ENCODE measurements around the gene GBE1.
"Not testable (repeated sequence)": the region's sequence is repeated elsewhere in the genome, so short reads cannot be mapped to it uniquely, and the experiment has no call there.

The GBE1 gene

DNA sequence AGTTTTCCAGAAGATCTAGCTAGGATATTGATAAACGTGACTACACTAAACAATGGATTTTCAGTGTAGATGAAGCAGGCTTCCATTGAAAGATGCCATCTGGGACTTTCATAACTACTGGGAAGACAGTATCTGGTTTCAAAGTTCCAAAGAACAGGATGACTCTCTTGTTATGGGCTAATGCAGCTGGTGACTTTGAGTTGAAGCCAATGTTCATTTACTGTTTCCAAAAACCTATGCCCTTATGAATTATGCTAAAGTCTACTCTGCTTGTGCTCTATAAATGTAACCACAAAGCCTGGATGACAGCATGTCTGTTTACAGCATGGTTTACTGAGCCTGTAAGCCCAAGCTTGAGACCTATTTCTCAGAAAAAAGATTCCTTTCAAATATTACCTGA lies 245.4 kb downstream of the GBE1 start:
- DNase-seq: no peak

DNA sequence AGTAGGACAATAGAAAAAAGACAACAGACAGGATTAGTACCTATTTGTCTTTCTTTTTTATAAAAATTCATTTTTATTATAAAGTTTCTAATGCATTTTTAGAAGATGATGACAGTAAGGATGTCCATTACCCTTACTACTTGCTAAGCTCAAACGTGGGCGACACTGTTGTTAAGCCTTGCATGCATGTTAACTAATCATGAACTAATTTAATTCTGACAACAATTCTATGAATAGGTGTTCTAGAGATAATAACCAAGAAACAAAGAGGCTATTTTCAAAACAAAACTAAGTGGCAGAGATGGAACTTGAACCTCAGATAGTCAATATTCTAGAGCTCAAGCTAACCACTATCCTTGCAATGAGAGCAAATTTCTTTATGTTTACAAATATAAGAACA lies 247.9 kb downstream of the GBE1 start:
- DNase-seq: no peak

DNA sequence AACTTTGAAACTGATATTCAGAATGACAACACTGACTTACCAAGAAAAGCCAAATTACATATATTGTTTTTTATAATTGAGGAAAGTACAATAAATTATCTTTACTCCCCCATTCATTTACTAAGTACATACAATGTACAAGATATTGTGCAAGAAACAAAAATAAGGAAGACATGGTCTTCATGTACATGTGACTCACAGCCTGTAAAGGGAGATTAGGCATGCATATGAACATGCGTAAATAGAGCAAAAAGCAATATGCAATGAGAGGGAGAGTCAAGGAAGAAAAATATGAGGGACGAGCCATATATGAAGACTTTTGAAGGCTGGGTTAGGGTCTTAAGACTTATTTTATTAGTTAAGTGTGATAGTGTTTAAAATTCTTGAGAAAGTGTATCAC lies 258.4 kb downstream of the GBE1 start:
- no peak for DNase-seq

DNA sequence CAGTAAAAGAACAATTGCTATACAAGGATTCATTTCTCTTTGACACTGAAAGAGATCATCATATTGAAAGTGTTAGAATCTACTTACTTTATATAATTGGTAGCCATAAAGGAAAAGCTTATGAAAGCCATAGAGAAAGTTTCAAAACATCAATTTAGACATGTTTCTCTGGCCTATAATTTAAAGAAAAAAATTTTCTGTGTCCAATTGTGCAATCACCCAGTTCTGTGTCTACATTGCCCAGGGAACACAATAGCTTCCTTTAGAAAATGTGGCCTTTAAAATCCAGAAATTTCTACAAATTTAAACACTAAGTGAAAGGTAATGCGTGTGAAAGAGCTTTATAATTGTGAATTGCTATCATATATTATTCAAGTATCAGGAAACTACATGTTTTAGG lies 259.2 kb downstream of the GBE1 start:
- no peak for DNase-seq

DNA sequence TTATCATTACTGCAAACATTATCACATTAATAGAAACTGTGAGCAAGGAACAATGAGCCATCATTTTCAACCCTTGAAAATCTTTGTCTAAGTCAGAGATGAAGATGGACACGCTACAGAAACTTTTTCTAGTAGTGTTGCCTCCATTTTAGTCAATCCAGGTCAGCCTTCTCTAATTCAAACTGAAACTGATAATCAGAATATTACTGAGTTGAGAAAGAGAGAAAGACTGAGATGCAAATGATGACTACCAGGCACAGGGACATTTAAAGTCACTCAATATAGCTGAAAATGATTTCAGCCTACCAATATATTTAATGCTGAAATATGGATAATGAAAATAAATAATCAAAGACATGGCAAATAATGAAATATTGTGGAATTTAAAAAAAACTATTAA lies 261.4 kb downstream of the GBE1 start:
- no peak for DNase-seq

DNA sequence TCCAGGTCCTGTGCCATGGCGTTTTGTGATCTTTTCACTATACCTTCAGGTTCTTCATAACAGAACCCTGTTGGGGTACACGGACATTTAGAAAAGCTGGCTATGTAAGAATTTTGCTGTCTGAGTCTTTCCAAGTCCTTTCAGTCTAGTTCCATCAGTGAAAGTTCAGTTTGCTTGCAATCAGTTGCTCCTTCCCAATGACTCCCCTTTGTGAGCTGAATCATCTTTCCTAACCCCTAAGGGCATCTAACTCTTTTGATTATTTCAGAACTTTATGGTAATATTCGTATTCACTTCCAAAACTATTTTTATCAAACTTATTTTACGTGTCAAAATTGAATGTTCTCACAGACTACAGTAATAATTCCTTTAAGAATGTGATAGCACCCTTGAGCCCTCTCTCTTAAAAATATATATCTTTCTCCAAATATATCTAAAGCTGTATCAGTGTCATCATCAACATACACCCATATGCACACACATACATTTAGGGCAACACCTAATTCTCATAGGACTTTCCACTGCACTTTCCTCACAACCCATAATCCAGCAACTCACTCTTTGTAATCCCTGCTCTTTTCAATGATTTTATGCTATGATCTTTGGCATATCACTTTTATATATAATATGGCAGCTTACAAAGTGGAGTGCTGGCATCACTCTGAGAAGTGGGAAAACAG lies 263.7 kb downstream of the GBE1 start:
- no peak for DNase-seq

DNA sequence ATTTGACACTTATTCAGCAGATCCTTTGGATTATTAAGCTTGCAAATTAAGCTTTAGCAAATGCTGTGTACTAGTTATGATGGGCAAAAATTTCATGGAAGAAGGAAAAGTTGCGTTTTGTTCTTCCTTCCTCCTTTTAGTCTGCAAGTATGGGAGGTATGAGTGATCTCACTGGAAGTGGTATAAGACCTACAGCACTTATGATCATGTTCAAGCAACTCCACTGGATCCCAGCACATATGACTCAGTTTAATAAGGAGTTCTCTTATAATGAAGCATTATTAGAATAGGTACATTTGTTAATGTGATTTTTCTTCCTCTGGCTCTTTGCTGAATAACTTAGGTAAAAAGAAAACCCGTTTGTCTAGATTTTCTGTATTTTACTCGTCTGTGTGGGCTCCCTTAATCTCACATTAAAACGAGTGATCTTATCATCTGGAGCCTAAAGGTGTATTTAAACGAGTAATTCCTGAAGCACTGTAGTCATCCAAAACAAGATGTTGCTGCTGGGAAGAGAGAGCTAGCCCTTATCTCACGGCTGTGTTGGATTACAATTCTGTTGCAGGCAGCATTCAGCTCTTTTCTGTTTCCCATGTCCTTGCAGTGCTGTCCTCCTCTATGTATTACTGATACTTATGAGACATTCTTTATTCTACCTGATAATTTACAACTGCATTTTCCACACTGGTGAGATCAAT lies 264.9 kb downstream of the GBE1 start:
- no peak for DNase-seq

DNA sequence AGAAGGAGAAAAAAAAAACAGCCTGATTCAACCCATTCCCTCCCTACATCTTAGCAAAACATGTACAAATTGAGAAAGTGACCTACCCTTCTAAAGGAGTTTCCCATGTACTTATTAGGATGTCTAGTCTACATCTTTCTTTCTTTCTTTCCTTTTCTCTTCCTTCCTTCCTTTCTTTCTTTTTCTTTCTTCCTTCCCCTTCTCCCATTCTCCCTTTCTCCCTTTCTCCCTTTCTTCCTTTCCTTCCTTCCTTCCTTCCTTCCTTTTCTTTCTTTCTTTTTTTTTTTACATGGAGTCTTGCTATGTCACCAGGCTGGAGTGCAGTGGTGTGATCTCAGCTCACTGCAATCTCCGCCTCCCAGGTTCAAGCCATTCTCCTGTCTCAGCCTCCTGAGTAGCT lies 269.0 kb downstream of the GBE1 start:
- DNase-seq: not testable (repeated sequence)

DNA sequence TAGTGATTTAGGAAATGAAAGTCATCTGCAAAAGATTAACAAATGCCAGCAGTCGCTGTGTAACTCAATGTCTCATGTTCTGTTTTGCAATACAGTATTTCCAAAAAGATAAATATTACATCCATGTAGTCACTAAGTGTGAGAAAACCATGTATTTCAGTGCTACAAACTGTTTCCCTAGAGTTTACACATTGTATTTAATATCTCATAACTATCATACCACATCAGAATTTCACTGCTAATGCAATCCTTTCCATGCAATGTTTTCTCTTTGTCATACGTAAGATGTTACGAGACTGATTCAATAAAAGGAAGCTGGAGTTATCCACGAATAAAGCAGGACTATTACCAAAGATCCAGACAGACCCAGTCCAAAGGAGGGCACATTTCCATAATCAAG lies 269.4 kb downstream of the GBE1 start:
- no peak for DNase-seq

DNA sequence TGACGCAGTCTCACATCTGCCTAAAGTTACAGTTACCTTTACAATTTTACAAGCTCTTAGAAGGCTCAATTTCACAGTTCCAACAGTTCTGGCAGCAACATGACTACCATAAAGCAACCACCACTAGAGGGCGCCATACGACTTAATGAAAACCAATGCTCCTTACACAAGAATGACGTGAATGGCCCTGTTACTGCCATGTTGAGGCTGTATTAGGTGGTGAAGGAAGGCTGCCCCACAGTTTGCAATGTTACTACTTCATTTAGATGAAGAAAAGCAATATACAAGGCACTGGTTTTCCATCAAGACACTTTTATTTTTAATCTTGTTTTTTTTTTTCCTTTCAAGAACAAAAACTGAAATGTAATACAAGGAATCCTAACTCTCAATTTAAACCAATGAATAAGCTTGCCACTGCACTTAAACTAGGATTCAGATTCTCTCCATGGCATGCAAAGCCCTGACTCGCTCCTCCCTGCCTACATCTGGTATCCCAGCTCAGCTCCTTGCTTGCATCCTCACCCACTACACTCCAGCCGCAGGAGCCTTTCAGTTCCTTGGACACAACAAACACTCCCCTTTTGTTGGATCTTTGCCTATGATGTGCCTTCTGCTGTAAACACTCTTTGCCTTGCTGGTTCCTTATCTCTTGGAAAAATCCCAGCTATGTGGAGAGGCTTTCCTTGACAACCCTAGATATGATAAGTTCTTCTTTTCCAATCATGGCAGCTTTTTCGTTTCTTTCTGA lies 270.7 kb downstream of the GBE1 start:
- DNase-seq: peak; percentile 85

DNA sequence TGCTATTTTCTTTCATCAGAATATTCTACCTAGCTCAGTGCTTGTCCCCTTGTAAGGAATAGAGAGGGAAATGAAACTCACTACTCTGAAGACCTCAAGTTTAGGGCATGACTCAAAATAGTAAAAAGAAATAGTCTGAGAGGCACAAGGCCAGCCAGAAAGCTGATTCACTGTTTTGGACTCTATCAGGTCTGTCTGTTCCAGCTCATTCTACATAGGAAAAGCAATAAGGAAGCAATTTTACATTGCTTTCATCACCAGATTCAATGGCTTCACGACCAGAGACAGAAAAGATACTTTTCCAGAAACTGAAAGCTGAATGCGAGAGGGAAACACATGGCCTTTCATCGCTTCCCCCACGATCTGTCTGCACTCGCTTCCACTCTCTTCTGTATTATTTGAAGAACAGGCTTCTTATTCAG lies 276.0 kb downstream of the GBE1 start:
- DNase-seq: no peak

DNA sequence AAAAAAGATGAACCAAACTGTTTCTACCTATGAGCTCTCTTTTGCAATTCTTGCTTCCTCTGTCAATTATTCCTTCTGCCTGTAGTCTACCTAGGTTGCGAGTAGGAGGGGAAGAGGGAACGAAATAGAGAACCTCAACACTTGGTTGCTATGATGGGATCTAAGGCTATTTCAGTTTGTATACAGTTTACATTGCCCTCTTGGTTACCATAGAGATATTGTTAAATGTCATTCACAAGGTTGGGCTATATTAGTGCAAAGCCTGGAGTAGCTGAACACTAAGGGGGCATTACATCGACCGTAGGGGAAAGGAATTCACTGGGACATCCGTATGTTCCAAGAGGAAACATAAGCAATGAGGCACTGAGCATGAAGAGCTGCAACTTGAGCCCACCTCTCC lies 276.9 kb downstream of the GBE1 start:
- DNase-seq: no peak

DNA sequence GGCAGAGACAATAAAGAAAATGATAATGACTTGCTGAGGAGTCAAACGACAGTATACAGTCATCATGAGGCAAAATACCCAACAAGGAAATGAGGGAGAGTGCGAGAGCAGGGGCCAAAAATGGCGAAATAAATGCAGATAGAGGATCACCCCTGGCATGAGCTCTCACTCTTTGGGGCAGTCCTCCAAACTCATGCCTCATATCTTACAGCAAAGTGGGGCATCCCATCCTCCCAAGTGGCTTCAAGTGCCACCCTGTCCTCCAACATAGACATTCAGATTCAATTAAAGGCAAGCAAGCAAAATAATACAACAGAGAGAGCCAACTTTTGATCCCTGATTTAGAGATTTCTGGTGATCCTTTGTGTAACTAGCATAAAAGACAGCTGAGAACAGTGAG lies 278.4 kb downstream of the GBE1 start:
- no peak for DNase-seq

DNA sequence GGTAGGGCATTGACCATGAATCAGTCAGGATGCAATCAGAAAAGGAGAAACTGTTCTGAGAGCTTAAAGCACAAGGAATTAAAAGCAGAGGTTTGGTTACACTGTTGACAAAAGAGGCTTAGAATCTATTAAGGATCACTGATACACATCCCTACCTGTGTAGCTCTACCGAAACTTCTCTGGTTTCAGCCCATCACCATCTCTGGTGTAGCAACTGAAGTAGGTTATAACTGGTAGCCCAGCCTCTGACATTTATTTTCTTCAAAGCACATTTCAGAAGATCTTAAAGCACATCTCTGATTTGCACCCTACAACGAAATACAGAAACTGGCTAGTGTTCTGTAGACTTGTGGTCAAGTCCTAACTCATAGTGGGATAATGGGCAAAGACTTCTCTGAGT lies 283.7 kb downstream of the GBE1 start:
- DNase-seq: no peak

DNA sequence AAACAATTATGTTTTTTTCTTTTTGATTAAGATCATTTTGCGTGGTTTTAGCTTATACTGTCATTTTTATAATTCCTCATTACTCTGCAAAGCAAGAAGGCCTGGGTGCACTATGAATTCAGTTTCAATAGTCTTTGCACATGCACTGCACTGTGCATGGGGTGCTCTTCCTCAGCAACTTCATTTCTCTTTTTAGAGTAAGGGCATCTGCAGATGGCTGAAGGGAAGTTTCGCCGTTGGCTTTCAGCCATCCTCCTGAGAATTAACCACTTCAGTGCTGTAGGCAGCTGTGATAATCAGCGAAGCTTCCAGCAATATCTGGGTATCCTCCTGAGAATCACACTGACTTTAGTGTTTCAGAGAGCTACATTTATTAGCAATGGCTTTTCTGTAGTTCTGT lies 284.8 kb downstream of the GBE1 start:
- no peak for DNase-seq

DNA sequence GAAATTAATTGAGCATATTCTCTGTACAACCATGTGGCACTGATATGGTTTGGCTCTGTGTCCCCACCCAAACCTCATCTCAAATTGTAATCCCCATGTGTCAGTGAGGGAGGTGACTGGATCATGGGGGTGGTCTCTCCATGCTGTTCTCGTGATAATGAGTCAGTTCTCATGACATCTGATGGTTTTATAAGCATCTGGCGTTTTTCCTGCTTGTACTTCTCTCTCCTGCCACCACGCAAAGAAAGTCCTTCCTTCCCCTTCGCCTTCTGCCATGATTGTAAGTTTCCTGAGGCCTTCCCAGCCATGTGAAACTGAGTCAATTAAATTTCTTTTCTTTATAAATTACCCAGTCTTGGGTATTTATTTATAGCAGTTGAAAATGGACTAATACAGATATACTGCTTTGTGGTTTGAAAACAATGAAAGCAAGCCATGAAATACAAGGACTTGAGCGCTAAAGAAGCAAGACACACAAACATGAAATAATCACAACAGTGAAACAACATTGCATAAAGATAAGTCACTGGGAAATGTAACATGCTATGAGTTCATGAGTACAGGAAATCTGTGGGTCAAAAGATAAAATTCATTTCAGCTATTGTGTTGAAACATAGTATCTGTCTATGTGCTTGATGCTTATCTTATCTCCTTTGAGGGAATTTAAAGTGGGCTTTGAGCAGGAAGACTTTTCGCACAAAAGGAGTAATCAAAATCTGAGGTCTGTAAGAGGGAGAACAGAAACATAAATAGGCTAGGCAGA lies 288.7 kb downstream of the GBE1 start:
- no peak for DNase-seq

DNA sequence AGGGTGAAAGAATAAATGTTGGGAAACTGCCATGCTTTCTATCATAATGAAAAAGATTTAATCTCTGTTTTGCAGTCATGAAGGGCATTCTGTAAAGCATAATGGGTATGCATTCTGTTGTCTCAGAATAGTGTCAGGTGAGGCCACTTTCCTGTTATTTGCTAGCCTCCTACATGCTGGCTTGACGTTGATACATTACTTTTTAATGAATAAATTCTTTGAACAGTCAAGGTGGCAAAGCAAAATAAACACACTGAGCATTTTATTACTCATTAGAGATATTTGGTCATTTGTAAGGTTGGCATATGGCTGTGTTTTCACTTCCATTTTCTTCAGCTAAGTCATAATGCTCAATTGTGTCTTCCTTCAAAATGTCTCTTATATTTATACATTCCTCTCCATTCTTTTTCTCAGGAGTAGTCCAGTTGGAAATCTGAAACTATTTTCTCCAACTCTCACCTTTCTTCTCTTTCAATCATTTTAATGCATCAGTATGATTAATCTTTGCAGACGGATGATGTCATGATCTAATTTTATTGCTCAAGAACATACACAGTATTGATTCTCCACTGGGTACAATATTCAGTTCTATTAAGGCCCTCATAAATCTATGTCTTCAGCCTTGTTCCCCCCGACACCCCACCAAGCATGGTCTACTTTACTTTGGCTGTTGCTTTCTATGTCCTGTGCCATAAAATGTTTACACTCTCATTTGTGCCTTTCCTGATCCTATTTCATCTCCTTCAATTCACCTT lies 290.7 kb downstream of the GBE1 start:
- no peak for DNase-seq

DNA sequence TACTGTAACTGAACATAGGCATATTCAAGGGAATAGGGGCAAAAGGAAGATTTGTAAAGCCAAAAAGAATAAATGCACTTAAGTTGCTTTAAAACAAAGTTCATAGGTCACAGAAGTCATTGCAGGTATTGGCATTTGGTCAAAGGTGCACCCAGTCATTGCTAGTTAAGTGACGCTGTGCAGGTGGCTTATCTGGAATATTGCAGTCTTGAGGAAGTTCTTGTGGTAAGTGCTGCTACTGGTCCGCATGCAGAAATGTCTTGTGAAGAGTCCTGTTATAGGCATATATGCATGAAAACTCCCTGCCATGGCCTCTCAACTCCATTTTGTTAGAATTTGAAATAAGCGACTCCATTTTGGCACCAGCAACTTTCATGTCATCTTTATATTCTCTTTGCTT lies 293.1 kb downstream of the GBE1 start:
- no peak for DNase-seq

DNA sequence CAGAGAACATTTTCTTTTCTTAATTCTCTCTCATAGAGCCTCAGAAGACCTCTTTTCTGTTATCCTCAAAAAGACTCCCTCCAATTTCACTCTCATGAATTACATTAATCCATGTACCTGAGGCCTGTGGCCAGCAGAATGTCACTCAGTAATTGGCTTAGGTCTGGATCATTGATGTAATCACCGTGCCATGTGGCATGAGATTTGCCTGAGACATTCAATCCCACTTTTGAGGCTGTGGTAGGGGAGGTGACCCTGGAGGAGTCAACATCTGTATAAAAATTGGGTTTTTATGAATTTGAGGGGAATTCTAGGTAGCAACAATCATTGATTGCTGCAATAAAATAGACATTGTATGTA lies 295.3 kb downstream of the GBE1 start:
- DNase-seq: no peak

DNA sequence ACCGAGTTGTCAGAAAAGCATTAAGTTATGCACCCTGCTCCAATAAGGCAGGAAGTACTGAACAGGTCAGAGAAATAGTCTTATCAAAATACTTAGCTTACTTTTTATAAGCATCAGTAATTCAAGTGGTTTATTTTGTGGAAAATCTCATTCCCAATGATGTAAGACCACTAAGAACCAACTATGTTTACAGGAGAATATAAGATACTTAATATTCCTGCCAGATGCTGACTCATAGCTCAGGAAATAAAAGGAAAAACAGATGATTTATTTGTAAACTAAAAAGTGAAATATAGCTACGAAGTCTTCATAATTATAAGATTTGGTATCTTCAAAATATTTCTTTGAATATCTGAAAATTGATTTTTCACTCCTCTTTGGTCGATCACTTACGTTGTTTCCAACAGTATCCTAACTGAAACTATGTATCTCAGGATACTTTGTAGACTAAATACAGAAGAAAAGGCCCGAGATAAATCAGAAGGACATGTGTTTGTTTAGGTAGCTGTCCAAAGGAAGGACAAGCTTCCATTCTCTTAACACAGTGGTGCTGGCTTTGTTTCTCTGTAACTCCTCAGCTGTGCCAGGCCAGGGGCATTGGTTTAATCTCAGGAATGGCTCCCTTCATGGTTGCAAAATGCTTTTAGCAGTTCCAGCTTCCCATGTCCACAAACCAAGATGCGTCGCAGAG lies 295.8 kb downstream of the GBE1 start:
- DNase-seq: no peak

DNA sequence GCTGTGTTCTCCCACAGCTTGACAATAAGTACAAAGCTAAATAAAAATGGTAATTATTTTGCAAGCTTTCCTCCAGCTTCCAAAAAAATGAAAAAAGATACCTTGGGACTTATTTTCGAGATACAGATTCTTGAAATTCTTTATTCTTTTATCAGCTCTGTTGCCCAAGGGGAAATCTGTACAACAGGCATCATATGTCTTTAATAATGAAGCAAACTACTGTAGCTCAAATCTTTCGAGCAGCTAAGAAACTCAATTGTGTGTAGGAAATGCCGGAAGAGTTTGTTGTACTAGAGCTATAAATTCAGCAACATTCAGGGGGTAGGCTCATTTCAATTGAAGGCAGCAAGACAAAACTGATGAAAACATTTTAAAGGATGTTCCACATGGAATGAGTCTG lies 297.7 kb downstream of the GBE1 start:
- DNase-seq: no peak

DNA sequence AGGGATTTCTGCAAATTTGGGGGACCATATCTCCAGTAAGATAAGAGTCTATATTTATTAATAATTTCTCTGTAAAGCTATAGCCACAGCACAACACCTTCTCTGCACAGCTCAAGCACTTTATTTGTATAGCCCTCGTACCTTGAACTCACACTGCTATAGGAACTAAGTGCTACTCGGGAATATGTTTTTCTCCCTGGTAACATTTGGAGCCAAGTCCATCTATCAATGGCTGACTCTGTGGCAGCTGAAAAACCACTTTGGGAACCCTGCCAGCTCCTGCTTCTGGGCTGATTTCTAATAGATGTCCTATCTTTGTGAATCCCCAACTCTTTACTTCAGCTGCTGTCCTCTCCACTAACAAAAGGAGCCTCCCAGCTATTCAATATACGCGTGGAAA lies 298.5 kb downstream of the GBE1 start:
- DNase-seq: no peak

Measured in activated CD8-positive, alpha-beta memory T cell treated with anti-CD3 and anti-CD28 coated beads for 24 hours (primary cell).